Adipose tissue (tissue), 3 donors: ENCODE measurements around the gene CREG2. TPM values are rescaled to one million over a fixed set of nuclear protein-coding genes. Genes with fewer than 3 reads are reported as not detected.

Source experiments
- H3K27ac ChIP-seq: one replicate; pipeline ENCODE4 v1.5.1; 2013; ENCODE audit warnings: low read depth, low read length
- WGBS, 3 donors: extraction: QIAGEN DNeasy Blood & Tissue Kit; methylation state at CpG; one replicate each; pipeline ENCODE4 v1.1.7; 2013; 5-methylcytosine and 5-hydroxymethylcytosine counted together
- polyA plus RNA-seq, 3 donors: library from polyadenylated mRNA; stranded (reverse); fragments of 200-250 nt; gene quantifications; one replicate each; pipeline ENCODE4 v1.2.3, GENCODE V29; 2013
- donor health status: healthy with polysubstance abuse.
- donor health status: Bipolar disorder and iron deficiency.
- donor health status: healthy.

CREG2 gene
- polyA plus RNA-seq, 3 donors, result 0.07 TPM; not detected in 2

DNA sequence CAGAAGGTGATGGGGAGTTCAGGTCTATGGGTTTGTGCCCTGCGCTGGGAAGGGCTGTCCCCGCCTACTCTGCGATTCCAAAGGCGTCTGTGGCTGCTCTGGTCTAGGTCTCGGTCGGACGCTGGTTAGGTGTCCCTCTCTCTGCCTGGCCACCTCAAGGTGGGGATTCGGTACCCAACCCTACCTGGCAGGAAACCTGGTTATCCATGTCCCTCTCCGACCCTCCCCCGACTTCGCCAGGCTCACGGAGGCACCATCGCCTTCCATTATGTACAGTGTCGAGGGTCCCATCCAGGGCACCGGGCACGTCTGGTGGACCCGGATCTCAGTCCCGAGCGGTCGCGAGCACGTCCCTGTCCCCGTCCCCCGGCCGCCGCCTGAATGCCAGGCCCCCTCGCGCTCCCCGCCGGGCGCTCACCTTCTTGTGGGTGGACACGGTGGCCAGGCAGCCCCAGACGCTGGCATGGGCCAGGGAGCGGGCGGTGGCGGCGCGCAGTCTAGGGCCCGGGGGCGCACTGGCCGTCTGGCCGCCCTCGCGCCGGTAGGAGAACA, 628 bp downstream of the CREG2 start:
- H3K27ac ChIP-seq, result no peak overlapping the region
- WGBS, 3 donors, result 3 to 6% (median 5%) methylated on average over 38 to 45 of the region's 45 CpGs

DNA sequence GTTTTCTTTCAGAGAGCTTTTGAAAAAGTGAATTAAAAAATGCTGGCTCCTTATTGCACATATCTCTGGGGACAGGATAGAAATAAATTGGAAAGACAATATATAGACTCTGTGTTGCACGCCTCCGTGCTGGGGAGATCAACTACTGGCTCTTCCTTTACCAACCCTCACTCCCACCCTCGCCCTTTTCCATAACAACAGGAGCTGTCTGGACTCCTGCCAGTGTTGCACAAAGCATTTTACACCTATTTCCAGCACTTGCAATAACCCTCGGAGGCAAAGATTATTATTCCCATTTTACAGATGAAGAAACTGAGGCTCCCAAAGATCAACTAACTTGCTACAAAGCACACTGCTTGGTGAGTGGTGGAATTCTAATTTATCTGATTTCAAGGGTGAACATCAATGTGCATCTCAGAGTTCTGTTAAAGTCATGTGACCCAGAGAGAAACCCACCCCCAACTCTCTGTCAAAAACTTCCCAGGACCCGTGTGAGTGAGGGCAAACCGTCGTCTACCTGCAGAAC, 4.2 kb downstream of the CREG2 start:
- H3K27ac ChIP-seq, result no peak overlapping the region
- 66 to 75% (median 74%) methylated on average over 7 of the region's 7 CpGs for WGBS, 3 donors

DNA sequence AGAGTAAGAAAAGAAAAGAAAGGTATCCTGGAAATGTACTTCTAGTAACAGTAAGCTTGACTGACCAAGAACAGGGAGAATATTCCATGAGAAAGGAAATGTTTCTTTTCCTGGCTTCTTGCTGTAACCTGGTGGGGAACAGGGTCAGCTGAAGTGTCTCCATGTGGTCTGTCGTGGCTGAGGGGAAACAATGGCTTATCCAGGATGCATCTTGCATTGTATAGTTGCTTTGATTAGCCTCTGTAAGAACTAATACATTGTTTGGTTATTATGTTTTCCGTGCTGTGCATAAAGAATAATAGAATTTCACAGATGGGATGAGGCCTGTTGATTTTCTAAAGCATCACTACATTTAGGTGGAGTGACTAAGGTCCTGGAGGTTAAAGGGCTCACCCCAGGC, 4.9 kb downstream of the CREG2 start:
- H3K27ac ChIP-seq, result no peak overlapping the region
- 75 to 93% (median 78%) methylated on average over 2 of the region's 2 CpGs for WGBS, 3 donors

DNA sequence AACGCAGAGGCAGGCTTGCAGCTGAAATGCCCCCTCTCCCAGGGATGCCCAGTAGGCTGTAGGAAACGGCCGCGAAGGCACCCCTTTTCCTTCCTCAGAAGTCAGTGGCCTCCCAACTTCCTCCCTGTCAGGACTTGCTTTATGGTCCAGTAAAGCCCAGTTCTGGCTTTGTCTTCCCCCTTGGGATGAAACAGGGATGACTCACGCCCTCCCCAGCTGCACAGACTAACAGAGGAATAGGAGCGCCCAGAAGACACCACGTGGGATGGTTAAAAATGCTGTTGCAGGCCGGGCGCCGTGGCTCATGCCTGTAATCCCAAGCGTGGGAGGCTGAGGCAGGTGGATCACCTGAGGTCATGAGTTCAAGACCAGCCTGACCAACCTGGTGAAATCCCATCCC, 6.9 kb downstream of the CREG2 start:
- whole genome bisulfite sequencing, 3 donors, result 49 to 79% (median 54%) methylated on average over 11 of the region's 11 CpGs
- H3K27ac ChIP-seq, result no peak overlapping the region

DNA sequence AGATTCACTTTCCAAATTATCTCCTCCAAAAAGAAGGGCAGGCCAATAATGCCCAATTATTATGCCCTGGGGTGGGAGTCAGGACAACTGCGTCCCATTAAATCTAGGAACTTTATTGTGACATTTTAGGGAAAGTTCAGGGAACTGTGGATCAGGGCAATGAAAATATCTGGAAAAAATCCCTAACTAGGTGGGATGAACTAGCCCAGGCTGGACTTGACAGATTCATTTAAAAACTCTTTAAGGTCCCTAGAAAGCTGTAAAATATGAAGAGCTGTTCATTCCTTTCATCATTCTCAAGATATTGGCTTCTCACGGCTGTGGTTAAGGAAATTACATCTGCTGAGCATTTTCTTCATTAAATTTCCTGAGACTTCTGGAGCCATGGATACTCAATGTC, 8.2 kb downstream of the CREG2 start:
- WGBS, 3 donors, result 86 to 93% (median 89%) methylated on average over 2 of the region's 2 CpGs
- H3K27ac ChIP-seq, result no peak overlapping the region

DNA sequence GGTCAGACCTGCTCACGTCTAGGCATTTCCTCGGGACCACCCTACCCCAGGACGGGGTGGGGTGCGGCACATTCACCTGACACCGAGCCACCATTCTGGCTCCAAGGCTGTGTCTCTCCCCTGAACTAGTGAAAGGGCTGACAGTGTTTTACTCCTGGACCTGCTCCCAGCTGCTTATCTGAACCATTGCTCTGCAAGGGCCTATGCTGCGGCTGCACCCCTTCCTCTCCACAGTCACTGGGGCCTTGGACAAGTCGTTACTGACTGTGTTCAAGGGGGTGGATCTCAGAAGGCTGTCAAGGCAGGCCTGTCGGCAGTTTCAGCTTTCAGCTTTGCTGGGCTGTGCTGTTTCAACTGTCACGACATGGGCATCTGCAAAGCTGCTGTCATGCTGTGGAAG, 11.7 kb downstream of the CREG2 start:
- WGBS, 3 donors, result 42 to 75% (median 74%) methylated on average over 9 of the region's 9 CpGs
- no peak overlapping the region for H3K27ac ChIP-seq

DNA sequence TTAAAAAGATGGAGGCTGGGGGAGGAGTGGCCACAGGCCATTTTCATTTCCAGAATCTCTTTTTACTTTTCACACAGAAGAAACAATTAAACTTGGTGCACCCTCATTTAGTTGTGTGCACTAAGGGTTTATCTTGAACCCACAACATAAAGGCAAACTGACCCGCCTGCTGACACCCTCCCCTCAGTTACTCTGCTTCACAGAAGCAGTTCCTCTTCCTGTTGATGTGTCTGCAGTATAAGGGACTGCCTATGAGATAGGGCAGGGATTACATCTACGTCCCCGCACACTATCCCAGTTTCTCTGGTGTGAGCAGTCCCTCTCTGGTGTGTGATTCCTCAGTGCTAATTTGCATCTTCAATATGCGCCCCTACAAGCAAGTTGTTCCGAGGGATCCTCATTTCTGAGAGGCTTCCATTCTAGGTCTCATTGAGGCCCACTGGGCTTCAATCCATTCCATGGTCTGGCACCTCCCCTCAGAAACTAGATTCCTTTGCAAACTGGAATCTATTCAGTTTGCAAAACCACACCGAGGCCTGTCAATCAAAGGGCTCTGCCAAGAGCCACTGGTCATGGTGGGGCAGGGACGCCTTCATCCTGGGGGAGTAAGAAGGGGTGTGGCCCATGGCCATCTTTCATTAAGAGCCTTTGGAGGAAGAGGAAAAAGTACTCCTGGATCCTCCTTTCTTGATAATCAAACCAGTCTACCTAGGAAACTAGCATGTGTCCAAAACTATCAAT, 12.3 kb downstream of the CREG2 start:
- H3K27ac ChIP-seq, result no peak overlapping the region
- WGBS, 3 donors, result 82 to 85% (median 85%) methylated on average over 7 of the region's 7 CpGs

DNA sequence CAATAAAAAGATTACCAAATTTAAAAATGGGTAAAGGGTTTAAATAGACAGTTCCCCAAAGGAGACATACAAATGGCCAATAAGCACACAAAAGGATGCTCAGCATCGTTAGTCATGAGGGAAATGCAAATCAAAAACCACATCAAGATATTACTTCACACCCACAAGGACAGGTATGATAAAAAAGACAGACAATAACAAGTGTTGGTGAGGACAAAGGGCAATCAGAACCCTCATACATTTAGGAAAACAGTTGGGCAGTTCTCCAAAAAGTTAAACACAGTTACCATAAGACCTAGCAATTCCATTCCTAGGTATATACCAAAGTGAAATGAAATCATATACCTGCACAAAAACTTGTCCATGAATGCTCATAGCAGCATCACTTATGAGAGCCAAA, 14.5 kb downstream of the CREG2 start:
- H3K27ac ChIP-seq, result no peak overlapping the region
- WGBS, 3 donors, result 72 to 83% (median 80%) methylated on average over 1 of the region's 1 CpG

DNA sequence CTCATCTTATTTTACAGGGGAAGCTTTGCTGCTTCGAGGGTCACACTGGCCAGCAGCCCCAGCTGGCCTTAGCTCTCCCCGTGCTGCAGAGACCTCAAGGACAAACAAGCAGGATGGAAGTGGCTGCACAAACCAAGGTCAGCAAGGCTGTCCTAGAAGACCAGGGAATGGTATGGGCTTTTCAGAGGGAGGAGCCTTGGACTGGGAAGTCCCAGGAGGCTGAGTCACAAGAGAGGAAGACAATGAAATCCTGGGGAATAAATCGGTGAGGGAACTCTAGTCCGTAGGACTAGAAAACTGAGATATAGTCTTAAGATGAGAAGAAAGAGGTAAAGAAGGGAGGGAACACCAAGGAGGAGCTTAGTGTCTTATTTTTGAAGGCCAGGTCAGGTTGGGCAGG, 15.7 kb downstream of the CREG2 start:
- H3K27ac ChIP-seq, result no peak overlapping the region
- 52 to 58% (median 57%) methylated on average over 4 of the region's 4 CpGs for WGBS, 3 donors

DNA sequence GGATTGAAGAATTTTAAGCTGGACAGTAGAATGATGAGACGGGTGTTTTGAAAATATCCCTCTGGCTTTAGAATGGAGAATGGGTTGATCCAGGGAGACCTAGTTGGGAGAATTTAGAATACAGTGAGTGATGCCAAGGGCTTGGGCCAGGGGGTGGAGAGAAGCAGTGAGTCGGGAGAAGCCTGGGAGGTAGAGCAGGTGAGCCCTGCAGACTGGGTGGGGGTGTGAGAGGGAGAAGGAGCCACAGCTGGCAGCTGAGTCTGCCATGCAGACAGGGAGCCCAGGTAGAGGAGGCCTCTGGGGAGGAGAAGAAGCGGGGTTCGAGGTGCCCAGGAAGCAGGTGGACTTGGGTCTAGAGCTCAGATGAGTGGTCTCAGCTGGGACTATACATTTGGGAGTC, 18.2 kb downstream of the CREG2 start:
- 63 to 94% (median 94%) methylated on average over 4 of the region's 4 CpGs for WGBS, 3 donors
- no peak overlapping the region for H3K27ac ChIP-seq

DNA sequence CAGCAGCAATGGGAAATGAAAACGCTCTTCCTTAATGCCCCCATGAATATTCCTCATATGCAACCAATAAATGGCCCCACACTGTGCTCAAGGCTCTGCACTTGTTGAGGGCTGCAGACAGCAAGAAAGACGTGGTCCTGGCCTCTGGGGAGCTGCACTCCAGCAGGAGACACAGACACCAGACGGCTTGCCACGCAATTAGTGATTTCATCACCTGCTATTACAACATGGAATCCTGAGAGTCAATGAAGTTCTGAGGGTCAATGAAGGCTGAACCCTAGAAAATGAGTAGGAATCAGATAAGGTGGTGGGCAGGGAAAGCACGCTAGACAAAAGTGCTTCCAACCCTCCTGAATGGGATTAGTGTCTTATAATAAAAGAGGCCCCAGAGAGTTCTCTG, 18.9 kb downstream of the CREG2 start:
- 54 to 88% (median 67%) methylated on average over 5 of the region's 5 CpGs for WGBS, 3 donors
- H3K27ac ChIP-seq, result no peak overlapping the region

DNA sequence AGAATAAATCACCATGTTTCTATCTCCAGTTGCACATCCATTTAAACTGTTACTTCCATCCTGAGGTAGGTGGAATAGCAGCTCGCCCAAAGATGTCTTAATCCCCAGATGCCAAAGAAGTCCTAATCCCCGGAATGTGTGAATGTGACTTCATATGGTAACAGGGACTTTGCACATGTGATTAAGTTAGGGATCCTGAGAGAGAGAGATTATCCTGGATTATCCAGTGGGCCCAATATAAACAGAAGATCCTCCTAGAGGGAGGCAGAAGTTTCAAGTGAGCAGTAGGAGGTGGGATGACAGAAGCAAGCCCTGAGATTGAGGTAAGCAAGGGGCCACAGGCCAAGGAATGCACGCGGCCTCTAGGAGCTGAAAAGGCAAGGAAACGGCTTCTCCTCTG, 19.8 kb downstream of the CREG2 start:
- WGBS, 3 donors, result 91 to 96% (median 93%) methylated on average over 5 of the region's 5 CpGs
- H3K27ac ChIP-seq, result no peak overlapping the region

DNA sequence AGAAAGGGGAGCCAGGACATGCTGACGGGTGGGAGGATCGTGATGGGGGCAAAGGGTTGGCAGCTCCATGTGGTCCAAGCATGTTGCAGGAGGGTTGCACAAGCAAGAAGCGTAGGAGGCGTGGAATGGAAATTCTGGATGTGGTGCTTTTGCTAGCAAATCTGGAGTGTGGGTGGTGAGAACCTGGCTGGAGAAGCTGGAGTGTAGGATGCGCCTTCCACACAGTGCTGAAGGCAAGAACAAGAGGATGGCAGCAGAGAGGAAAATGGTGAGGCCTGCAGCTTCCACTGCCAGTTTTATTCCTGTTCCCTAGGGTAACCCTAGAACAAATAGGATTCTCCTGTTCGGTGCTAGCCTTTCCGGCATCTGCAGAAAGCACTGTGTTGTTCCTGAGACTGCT, 22.4 kb downstream of the CREG2 start:
- 84 to 93% (median 93%) methylated on average over 7 of the region's 7 CpGs for WGBS, 3 donors
- no peak overlapping the region for H3K27ac ChIP-seq

DNA sequence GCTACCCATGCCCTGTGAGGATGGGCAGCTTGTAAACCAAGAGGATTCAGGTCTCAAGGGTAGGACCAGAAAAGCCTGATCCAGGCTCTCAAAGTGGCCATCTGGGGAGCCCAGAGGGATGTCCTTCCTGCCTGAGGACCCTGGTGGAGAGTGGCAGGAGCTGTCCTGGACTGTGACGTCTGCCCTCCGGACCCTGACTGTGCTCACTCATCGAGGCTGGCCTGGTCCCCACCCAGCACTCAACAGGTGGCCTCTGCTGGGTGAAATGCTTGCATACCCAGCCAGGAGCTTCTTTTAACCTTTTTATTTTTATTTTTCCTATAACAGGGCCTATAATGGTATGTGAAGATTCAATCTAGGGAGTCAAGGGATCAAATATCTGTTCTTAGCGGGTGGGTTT, 24.5 kb downstream of the CREG2 start:
- H3K27ac ChIP-seq, result no peak overlapping the region
- 73 to 89% (median 87%) methylated on average over 4 of the region's 4 CpGs for WGBS, 3 donors

DNA sequence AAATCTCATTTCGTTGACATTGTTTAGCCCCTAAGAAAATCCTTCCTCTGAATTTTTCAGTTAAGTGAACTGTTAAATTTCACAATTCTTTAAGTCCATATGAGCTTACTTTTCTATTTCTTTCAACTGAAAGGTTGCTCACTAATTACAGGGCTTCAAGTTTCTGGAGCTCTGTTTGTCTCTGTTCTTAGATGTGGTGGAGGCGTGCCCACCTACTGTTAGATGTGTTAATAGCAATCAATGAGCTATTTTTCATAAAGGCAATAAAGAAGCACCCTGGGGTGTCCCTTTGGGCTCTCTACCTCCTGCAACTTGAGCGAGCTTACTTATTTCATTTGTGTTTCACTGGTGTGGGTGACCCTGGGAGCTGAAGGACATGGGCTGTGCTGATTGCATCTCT, 25.0 kb downstream of the CREG2 start:
- H3K27ac ChIP-seq, result no peak overlapping the region
- WGBS, 3 donors, result 68 to 80% (median 79%) methylated on average over 3 of the region's 3 CpGs

DNA sequence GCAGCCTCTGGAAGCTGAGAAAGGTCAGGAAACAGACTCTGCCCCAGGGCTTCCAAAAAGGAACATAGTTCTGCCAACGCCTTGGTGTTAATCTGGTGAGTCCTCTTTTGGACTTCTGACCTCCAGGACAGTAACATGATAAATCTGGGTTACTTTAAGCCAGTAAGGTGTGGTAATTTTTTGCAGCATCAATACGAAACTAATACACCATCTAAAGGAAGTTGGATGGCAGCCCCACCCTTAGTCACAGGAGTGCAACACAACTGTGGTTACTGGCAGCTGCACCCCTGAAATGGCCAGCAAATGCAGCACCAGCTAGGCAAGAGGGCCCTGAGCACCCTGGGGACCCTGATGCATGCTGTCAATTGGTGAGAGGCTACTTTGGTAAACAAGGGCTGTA, 25.8 kb downstream of the CREG2 start:
- 48 to 69% (median 50%) methylated on average over 2 of the region's 2 CpGs for WGBS, 3 donors

DNA sequence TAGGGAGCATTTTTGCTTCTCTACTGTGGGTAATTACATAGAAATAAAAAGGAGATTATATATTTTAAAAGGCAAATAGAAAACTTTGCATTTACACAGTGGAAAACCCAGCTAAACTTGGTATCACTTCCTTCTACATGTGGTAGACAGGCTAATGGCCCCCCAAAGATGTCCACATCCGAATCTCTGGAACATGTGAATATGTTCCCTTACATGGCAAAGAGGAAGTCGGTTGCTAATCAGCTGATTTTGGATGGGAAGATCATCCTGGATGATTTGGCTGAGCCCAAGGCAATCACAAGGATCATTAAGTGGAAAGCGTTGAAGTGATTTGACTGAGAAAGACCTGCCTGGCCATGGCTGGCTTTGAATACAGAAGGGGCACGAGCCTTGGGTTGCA, 26.2 kb downstream of the CREG2 start:
- H3K27ac ChIP-seq, result no peak overlapping the region
- 68 to 70% (median 70%) methylated on average over 4 of the region's 4 CpGs for WGBS, 3 donors

More for the DNA sequence above, 25.8 kb downstream of the CREG2 start:
- no peak overlapping the region for H3K27ac ChIP-seq

DNA sequence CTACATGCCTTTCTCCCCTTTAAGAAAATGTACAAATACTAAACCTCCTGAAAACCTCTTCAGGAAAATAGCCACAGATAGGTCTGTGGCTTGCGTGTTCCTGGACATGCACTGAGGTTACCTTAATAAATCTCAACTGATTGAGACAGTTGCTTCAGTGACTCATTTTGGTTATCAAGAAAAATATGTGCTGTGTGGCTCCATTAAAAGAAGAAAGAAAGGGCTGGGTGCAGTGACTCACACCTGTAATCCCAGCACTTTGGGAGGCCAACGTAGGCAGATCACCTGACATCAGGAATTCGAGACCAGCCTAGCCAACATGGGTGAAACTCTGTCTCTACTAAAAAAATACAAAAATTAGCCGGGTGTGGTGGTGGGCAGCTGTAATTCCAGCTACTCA, 27.1 kb downstream of the CREG2 start:
- no peak overlapping the region for H3K27ac ChIP-seq
- 64 to 69% (median 65%) methylated on average over 4 of the region's 4 CpGs for WGBS, 3 donors

DNA sequence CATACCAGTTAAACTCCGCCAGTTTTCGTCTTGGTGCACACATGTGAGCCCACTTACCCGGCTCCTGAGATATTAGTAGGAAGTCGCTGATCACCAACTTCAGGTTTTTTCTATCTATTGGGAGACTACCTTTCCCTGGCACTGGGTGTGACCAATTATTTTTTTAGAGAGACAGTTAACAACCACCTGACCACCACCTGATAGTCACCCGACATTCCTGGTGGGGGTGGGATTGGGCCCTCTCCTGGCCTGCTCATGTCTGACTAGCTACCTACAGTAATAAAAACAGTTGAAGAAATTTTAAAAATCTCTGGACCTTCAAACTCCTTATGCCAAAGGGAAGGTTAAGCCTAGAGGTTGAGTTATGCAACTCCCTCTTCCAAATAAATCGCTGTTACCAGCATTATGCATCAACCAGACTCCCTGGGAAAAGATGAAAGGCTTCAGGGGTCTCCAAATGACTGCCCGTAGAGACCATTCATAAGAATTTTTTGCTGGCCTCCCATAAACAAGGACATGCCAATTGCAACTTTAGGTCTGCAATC, 27.8 kb downstream of the CREG2 start:
- 88 to 89% (median 89%) methylated on average over 7 of the region's 7 CpGs for WGBS, 3 donors
- no peak overlapping the region for H3K27ac ChIP-seq

DNA sequence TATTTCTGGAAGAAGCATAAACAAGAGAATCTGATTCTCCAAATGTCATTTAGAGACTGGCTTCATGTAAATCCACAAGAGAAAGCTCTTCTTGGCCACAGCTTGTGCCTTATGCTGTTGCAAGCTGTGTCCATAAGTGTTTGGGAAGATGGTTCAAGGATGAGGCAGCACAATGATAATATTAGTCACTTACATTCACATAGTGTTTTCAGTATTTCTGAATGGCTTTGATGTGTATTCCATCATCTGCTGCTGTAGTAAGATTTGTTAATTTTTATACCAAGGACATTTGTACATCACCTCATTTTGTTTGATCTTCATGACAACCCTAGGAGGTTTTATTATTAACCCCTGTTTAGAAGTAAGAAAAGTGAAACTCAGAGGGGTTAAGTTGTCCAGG, 29.9 kb downstream of the CREG2 start:
- H3K27ac ChIP-seq, result no peak overlapping the region
